Thymus (tissue), 11 donors: ENCODE data around the gene AMPD1. TPM values are rescaled to one million over a fixed set of nuclear protein-coding genes. Genes with fewer than 3 reads are reported as not detected.

Experiments
- DNase-seq, 9 donors: peaks; one replicate each; pipeline ENCODE4 v3.0.0-alpha.2; 2013; ENCODE audit warnings: low spot score in 9 of 9, low read depth in 6 of 9, missing footprints in 1 of 9
- H3K27ac ChIP-seq, 2 donors: one replicate each; pipeline ENCODE4 v1.5.1; 2013; ENCODE audit warnings: control low read depth in 1 of 2, low read depth in 1 of 2, low read length in 1 of 2, mild to moderate bottlenecking in 1 of 2, moderate library complexity in 1 of 2
- H3K27me3 ChIP-seq, 2 donors: one replicate each; pipeline ENCODE4 v1.5.1; 2013; ENCODE audit warnings: low read length in 1 of 2; ENCODE audit not compliant: control insufficient read depth in 2 of 2, insufficient read depth in 1 of 2
- H3K36me3 ChIP-seq, 2 donors: one replicate each; pipeline ENCODE4 v1.5.1; 2013; ENCODE audit warnings: low read length in 1 of 2, mild to moderate bottlenecking in 1 of 2, moderate library complexity in 1 of 2; ENCODE audit not compliant: control insufficient read depth in 2 of 2, insufficient read depth in 2 of 2
- H3K4me1 ChIP-seq, 2 donors: one replicate each; pipeline ENCODE4 v1.5.1; 2013; ENCODE audit warnings: low read length in 2 of 2; ENCODE audit not compliant: control insufficient read depth in 2 of 2, insufficient read depth in 2 of 2
- H3K4me3 ChIP-seq, 2 donors: one replicate each; pipeline ENCODE4 v1.5.1; 2013; ENCODE audit warnings: low read length in 2 of 2, control low read depth in 1 of 2, mild to moderate bottlenecking in 1 of 2
- H3K9me3 ChIP-seq, 2 donors: one replicate each; pipeline ENCODE4 v1.5.1; 2013; ENCODE audit warnings: low read length in 1 of 2, mild to moderate bottlenecking in 1 of 2; ENCODE audit not compliant: control insufficient read depth in 2 of 2, insufficient read depth in 1 of 2
- WGBS: extraction: QIAGEN DNeasy Blood & Tissue Kit; methylation state at CpG from one replicate; pipeline ENCODE4 v1.1.7; 2013; 5-methylcytosine and 5-hydroxymethylcytosine counted together
- polyA plus RNA-seq: library from polyadenylated mRNA; stranded (reverse); fragments of 200-250 nt; gene quantifications from one replicate; pipeline ENCODE4 v1.2.3, GENCODE V29; 2013
- total RNA-seq: library from RNA; stranded (reverse); fragments of 120-200 nt; gene quantifications from one replicate; pipeline ENCODE4 v1.2.4, GENCODE V29; 2013
- donor health status: healthy.

AMPD1 gene
- total and polyA plus RNA-seq, 2 donors: 0.05 to 0.27 TPM

DNA sequence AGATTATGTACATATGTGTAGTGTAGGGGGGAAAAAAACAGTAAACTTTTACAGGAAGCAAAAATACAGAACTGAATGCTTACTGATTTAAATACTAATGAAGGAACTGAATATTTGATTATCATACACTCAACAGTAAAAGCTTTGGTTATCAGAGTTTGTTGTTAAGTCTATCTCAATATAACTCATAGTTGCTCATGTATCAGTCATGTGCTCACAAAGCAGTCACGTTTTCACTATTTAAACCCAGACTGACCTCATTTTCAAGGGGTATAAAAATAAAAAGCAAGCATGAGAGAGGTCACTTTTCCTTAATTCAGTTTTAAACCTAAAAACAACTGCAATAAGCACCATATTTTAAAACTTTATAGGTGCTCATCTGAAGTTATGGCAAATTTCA is 28.1 kb upstream of the AMPD1 start:
- DNase-seq: no peak
- Histone ChIP-seq H3K4me3 (no peak overlapping the region), H3K27me3 (no peaks in the 10 kb centered on the region), H3K4me1 (no peaks in the 10 kb centered on the region), H3K27ac (no peak overlapping the region), H3K36me3 (peaks cover 36 to 95% of the 10 kb centered on the region in 2 donors), H3K9me3 (no peaks in the 10 kb centered on the region)
- WGBS: 48% methylated on average over 1 of the region's 1 CpG

DNA sequence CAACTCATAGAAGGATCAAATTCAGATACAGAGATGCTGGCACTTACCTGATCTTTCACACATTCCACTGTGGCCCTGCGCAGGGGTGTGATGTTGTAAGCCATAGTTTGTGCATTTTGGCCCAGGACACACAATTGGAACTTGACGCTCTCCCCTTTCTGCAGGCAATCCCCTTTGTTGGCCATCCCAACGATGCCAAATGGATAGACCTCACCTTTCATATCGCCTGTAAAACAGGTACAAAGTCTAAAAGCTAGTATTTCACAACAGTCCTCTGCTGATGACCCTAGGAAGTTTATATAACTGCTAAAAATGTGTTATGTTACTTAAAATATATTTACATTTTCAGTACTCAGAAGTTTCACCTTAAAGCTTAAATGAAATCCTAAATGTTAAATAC is 25.1 kb upstream of the AMPD1 start:
- WGBS: 94% methylated on average over 4 of the region's 4 CpGs
- Histone ChIP-seq H3K9me3 (no peaks in the 10 kb centered on the region), H3K27me3 (no peaks in the 10 kb centered on the region), H3K36me3 (peaks cover 31 to 83% of the 10 kb centered on the region in 2 donors), H3K4me1 (peaks cover 7% of the 10 kb centered on the region in 2 donors), H3K27ac (no peak overlapping the region), H3K4me3 (no peak overlapping the region)
- no peak for DNase-seq

DNA sequence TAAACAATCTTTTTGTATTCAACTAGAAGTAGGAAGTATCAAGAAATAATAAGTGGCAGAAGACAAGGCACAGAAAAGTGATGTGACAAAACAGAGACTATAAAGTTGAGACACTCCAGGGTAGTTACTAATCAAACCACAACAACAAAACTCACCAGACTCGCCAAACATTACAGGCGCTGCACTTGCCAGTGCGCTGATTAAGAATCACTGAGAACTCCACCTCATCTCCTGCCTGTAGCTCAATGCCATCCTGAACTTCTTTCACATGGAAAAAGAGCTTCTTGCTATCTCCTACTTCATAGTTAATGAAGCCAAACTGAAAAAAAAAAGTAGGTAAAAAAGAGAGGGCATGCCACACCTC is 24.1 kb upstream of the AMPD1 start:
- Histone ChIP-seq H3K4me1 (peaks cover 7% of the 10 kb centered on the region in 2 donors), H3K27ac (no peak overlapping the region), H3K4me3 (no peak overlapping the region), H3K36me3 (peaks cover 24 to 72% of the 10 kb centered on the region in 2 donors), H3K27me3 (no peaks in the 10 kb centered on the region), H3K9me3 (no peaks in the 10 kb centered on the region)
- DNase-seq: no peak
- 95% methylated on average over 3 of the region's 3 CpGs for WGBS

DNA sequence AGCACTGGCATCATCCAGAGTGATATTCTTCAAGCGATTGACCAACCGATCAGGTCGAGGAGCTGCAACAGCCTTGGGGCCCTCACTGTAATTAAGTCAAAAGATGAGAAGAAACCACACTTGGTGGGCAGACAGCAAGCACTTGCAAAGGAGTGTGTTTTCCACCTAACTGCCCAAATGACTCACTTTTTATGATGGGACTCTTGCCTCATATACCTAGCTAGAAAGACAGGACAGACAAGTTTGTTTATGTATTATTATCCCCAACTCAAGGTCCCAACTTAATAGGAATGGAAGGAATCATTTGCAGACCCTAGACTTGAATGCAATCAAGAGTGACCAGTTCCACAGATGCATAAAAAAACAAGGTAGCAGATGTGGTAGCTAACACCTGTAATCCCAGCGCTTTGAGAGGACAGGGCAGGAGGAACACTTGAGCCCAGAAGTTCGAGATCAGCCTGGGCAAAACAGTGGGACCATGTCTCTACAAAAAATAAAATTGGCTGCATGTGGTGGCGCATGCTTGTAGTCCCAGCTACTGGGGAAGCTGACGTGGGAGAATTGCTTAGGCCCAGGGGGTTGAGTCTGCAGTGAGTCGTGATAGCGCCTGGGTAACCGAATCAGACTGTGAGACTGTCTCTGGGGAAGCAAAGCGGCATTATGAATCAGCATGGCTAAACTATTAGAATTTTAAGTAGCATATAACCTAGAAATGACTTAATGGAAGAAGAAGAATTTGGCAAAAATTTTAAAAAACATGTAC is 23.5 kb upstream of the AMPD1 start:
- WGBS: 98% methylated on average over 11 of the region's 11 CpGs
- peaks cover 7% of the 10 kb centered on the region in 2 donors for H3K4me1 ChIP-seq
- peaks cover 22 to 67% of the 10 kb centered on the region in 2 donors for H3K36me3 ChIP-seq
- no peak overlapping the region for H3K4me3 ChIP-seq
- DNase-seq: no peak
- H3K27ac ChIP-seq: no peak overlapping the region
- no peaks in the 10 kb centered on the region for H3K27me3 ChIP-seq
- H3K9me3 ChIP-seq: no peaks in the 10 kb centered on the region

DNA sequence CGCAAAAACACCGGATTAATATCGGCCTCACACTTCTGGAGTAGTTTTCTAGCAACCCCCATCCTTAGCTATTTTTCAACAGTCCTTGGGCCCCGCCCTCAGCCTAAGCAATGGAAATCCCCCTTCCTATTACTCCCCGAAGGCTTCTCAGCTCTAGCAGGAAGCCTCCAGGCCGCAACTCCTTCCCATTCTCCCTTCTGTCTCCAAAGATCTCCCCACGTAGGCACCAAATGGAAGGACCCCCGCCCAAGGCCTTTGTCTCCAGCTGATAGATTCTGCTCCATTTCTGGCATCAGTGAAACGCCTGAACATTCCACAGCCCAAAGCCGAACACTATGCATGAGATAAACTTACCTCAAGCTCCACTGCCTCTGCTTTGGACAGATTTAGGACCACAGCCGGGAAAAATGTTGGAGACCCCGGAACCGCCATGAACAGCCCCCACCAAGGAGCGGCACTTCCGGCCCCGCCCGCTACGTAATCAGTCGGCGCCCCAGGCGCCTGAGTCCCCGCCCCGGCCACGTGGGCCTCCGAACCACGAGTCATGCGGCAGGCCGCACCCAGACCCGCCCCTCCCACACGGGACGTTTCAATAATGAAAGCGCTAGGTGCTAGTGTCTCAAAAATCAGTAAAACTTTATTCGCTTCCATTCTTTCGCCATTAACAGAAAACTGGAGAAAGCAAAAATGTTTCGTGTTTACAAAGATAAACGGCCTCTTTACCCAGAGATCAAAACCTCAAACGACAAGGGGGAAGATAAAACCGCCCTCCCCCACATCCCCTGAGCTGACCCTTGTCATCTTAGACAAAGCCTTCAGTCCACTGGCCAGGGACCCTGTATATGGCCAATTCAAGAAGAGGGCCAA is 21.2 kb upstream of the AMPD1 start, which contains the start of gene NRAS:
Gene NRAS (minus strand): TSS at position 468 of the 867 bp plus-strand sequence. CDS start 611 bp downstream, outside the sequence.
- peak within 1 kb of the TSS; percentile 59 to 82 for H3K4me3 ChIP-seq
- no peaks in the 10 kb centered on the region for H3K9me3 ChIP-seq
- DNase-seq: peak; percentile 79 to 96 (median 90)
- H3K36me3 ChIP-seq: peaks cover 28 to 62% of the 10 kb centered on the region in 2 donors
- H3K27ac ChIP-seq: peak within 1 kb of the TSS; percentile 87 to 89
- peaks cover 7% of the 10 kb centered on the region in 2 donors for H3K4me1 ChIP-seq
- WGBS: 2% methylated on average over 38 of the region's 38 CpGs
- H3K27me3 ChIP-seq: no peaks in the 10 kb centered on the region

DNA sequence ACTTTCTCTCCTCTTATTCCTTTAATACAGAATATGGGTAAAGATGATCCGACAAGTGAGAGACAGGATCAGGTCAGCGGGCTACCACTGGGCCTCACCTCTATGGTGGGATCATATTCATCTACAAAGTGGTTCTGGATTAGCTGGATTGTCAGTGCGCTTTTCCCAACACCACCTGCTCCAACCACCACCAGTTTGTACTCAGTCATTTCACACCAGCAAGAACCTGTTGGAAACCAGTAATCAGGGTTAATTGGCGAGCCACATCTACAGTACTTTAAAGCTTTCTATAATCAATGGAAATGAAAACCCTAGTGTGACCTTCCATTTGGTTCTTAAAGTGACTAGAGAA is 20.6 kb upstream of the AMPD1 start:
- DNase-seq: peak in 1 of 9 donors; percentile 0
- WGBS: 62% methylated on average over 4 of the region's 4 CpGs
- H3K4me3 ChIP-seq: peak overlapping the region; percentile 59 to 82
- peaks cover 7% of the 10 kb centered on the region in 2 donors for H3K4me1 ChIP-seq
- H3K27me3 ChIP-seq: no peaks in the 10 kb centered on the region
- peak overlapping the region; percentile 87 to 89 for H3K27ac ChIP-seq
- H3K9me3 ChIP-seq: no peaks in the 10 kb centered on the region
- peaks cover 32 to 61% of the 10 kb centered on the region in 2 donors for H3K36me3 ChIP-seq

DNA sequence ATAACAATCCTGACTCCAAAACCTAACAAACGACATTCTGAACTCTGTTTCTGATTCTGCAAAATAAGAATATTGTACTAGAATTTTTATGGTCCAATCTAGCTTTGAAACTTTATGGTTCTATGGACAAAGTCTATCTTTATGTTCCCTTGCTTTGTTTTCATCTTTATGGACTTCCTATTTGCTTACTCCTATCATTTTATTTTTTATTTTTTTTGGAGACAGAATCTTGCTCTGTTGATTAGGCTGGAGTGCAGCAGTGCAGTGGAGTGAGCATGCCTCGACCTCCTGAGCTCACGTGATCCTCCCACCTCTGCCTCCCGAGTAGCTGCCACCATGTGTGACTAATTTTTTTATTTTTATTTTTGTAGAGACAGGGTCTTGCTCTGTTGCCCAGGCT is 17.6 kb upstream of the AMPD1 start:
- no peaks in the 10 kb centered on the region for H3K9me3 ChIP-seq
- H3K27me3 ChIP-seq: no peaks in the 10 kb centered on the region
- H3K4me1 ChIP-seq: peaks cover 7% of the 10 kb centered on the region in 2 donors
- H3K36me3 ChIP-seq: peaks cover 26 to 57% of the 10 kb centered on the region in 2 donors
- H3K27ac ChIP-seq: no peak overlapping the region
- WGBS: 97% methylated on average over 4 of the region's 4 CpGs
- no peak overlapping the region for H3K4me3 ChIP-seq
- DNase-seq: no peak

DNA sequence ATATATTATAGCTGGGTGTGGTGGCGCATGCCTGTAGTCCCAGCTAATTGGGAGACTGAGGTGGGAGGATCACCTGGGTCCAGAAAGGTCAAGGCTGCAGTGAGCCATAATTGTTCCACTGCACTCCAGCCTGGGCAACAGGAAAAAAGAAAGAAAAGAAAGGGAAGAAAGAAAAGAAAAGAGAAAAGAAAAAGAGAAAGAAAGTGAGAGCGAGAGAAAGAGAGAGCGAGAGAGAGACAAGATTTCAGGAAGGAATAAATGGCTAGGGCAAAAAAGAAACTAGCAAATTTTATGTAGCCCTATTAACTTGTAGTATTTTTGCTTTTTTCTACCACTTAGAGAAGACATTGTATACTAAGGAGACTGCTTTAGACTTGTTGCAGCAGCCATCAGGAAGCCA is 15.0 kb upstream of the AMPD1 start:
- no peak overlapping the region for H3K4me3 ChIP-seq
- WGBS: 99% methylated on average over 3 of the region's 3 CpGs
- DNase-seq: no peak
- H3K27ac ChIP-seq: no peak overlapping the region
- H3K9me3 ChIP-seq: no peaks in the 10 kb centered on the region
- peaks cover 30 to 64% of the 10 kb centered on the region in 2 donors for H3K36me3 ChIP-seq
- no peaks in the 10 kb centered on the region for H3K4me1 ChIP-seq
- no peaks in the 10 kb centered on the region for H3K27me3 ChIP-seq

DNA sequence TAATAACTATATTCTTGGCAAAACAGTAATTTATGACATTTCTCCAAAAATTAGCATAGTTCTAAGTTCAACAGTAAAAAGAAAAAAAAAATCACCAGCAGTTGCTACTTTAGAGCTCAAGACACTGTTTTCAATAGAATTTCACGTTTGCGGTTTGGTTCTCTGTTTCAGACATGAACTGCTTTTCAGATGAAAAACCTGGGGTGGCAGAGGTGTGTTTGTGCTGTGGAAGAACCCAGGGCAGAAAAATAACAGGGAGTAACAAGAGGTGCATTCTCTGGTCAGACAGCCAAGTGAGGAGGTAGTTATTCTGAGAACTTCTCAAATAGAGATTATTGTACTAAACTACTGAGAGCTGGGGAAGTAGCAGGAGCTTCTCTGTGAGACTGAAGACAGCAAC is 12.3 kb upstream of the AMPD1 start:
- Histone ChIP-seq H3K4me3 (no peak overlapping the region), H3K36me3 (peaks cover 21 to 54% of the 10 kb centered on the region in 2 donors), H3K4me1 (no peaks in the 10 kb centered on the region), H3K27me3 (no peaks in the 10 kb centered on the region), H3K27ac (no peak overlapping the region), H3K9me3 (no peaks in the 10 kb centered on the region)
- no peak for DNase-seq
- WGBS: 98% methylated on average over 2 of the region's 2 CpGs
